Esophagus muscularis mucosa (tissue), 4 donors: ENCODE measurements around the gene IL4R.

Source experiments
- EP300 ChIP-seq: sonication (generic); formaldehyde crosslinking; IDR thresholded peaks from one replicate; pipeline ENCODE4 v1.6.1; 2017; ENCODE audit warnings: antibody characterized with exemption
- POLR2A ChIP-seq: fragments of 450-650 bp; IDR thresholded peaks from one replicate; pipeline ENCODE4 v1.6.1; 2017; ENCODE audit warnings: antibody characterized with exemption, moderate library complexity, mild to moderate bottlenecking, low read depth
- POLR2AphosphoS5 ChIP-seq, 2 donors: sonication (generic); formaldehyde crosslinking; IDR thresholded peaks; one replicate each; pipeline ENCODE4 v1.6.1; 2017; ENCODE audit warnings: antibody characterized with exemption in 2 of 2
- TF ChIP-seq, protein P1 (sequence below), 3 experiments: fragments of 200-600 bp in 2 of 3; fragments of 450-650 bp in 1 of 3; sonication (generic) in 2 of 3; IDR thresholded peaks; one replicate each; pipeline ENCODE4 v1.5.1; 2017 to 2019; ENCODE audit warnings: antibody characterized with exemption in 3 of 3, mild to moderate bottlenecking in 2 of 3, moderate library complexity in 1 of 3

DNA sequence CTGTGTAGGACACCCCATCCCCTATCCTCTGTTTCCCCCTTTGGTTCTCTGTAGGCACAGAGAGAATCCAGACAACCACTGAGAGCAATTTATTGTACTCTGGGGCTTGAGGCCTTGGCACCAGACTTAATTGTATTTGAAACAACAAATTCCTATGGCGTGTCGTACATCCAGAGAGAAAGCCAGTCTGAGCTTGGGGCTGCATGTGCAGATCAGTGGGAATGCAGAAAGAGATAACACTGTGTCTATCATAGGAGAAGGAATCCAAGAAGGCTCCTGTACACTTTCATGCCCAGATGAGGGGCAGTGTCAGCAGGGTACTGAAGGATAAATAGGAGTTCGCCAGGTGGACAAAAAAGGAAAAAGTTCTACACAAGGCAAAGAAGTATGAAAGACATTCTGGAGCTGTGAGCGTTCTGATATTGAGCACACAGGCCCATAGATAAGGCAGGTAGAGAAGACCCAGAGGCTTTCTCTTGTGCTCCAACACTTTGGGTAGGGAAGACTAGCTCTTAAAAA lies 22.0 kb upstream of the IL4R start:
- TF ChIP-seq, protein P1, sequence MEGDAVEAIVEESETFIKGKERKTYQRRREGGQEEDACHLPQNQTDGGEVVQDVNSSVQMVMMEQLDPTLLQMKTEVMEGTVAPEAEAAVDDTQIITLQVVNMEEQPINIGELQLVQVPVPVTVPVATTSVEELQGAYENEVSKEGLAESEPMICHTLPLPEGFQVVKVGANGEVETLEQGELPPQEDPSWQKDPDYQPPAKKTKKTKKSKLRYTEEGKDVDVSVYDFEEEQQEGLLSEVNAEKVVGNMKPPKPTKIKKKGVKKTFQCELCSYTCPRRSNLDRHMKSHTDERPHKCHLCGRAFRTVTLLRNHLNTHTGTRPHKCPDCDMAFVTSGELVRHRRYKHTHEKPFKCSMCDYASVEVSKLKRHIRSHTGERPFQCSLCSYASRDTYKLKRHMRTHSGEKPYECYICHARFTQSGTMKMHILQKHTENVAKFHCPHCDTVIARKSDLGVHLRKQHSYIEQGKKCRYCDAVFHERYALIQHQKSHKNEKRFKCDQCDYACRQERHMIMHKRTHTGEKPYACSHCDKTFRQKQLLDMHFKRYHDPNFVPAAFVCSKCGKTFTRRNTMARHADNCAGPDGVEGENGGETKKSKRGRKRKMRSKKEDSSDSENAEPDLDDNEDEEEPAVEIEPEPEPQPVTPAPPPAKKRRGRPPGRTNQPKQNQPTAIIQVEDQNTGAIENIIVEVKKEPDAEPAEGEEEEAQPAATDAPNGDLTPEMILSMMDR (IDR thresholded peaks at IDR 0.05): no peak
- TF ChIP-seq POLR2AphosphoS5 (IDR thresholded peaks at IDR 0.05) (no peak), POLR2A (no peak), EP300 (no peak)
